GF-D8 (cell line): ENCODE data around the gene SH3RF1.
"Not testable (repeated sequence)": the region's sequence is repeated elsewhere in the genome, so short reads cannot be mapped to it uniquely, and the experiment has no call there.

ENCODE experiments used
- DNase-seq: peaks from one replicate; lab custom pipeline; 2025; lab: John Stamatoyannopoulos, UW

The SH3RF1 gene

DNA sequence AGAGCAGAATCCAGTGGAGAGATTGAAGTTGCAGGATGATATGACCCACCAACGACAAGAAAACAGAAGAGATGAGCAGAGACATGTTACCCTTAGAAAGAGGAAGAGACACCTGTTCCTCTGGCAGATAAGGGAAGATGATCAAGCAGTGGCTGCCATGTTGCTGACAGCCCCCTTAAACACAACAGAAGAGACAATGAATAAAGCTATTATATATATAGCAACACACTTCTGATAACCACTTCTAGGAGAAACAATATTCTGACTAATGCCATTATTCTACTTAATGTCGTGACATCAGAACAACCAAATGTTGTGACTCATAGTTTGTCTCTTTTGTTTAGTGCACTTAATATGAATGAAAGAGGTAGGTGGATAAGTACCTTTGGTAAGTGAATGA lies 44.9 kb downstream of the SH3RF1 start:
- no peak for DNase-seq

DNA sequence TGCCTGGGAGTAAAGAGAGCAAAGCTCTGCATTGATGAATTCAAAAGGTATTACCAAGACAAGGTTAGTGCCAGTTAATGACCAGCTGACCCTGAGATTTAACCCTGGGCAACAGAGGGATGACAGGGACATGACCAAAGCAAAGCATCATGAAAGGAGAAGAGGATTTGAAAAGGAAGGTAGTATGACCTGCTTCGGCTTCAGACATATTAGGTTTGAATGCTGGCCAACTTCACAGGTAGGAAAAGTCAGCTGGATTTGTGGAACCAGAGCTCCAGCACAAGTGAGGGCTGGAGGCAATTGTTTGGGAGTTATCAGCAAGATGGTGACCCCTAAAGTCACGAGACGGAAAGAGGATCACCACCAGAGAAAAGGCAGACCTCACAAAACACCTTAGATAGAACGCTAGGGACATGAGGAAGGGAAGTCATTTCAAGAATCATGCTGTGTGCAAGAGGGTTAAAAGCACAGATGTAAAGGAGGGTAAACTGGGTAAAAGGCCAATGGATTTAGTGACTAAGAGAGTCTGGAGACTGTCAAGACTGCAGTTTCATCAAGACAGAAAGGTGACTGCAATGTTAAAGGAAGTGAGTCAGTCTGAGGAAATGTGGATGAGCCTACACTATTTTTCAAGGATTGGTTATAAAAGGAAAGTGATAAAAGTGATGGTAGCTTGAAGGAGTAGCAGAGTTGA lies 45.6 kb downstream of the SH3RF1 start:
- DNase-seq = no peak

DNA sequence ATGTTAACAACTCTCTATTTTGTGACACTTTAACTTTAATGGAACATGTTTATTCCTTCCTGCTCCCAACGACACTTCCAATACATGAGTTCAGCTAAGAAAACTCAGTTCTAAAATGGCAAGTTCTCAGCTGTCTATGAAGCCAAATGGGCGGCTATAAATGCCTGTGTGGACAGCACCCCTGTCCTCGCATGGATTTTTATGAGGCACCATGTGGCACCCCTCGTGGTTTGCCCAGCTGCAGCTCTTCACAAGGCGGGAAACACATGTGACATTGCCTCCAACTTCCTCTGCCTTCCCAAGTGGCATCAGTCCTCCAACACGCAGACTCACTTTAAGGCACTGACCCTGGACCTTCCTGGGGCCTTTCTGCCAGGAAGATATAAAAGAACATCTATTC lies 48.0 kb downstream of the SH3RF1 start:
- DNase-seq = no peak

DNA sequence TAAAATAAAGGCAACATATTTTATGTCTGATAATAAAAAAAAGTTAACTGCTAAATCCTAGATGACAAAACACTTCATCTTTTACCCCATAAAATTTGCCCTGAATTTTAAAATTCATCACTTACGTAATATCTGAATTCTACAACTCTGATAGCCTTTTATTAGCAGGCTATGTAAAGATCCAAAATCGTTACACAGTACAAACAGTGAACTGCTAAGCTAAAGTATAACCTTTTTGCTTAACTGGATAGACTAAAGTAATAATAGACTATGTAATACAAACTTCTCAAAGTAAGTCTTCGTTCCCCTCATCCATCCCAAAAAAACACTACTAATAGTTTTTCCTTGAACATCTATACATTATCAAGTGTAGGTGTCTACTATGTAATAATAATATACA lies 49.1 kb downstream of the SH3RF1 start:
- no peak for DNase-seq

DNA sequence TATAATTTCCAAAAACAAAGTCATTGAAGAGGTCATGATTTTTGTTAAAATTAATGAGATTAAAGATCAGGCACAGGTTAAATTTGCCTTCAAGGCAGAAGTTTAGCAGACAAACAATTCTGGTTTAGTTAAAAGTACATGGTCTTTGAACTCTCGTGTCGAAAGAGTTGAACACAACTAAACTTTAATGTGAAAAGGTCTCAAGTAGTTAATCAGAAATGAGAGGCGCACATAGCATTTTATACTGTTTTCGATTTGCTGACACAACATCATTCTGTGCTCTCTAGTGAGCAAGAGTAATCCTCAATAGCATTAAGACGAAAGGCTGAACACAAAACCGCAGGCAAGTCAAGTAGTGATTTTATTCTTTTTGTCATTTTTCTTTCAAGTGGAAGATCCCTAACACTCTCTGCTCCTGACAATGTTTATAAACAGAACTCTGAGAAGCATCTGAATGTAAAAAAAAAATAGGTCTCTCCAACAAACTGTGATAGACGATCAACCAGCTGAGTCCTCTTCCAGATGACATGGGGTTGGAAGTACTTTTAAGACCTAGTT lies 49.8 kb downstream of the SH3RF1 start:
- no peak for DNase-seq

DNA sequence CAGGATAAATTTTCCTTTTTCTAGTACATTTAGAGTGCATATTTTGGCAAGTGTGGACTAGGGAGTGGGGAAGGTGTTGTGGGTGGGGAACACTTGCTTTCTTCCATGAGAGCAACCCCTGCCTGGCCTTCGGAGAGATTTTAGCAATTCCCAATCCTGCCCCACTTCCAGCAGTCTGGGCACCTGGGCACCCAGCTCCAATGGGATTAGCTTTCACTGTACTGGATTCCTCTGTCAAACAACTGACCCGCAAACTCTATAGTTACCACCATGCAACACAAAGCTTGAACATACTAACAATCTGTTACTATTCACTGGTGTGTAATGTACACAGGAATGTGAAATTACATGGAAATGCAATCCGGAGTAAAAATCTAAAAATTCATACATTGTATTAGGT lies 50.3 kb downstream of the SH3RF1 start:
- no peak for DNase-seq

DNA sequence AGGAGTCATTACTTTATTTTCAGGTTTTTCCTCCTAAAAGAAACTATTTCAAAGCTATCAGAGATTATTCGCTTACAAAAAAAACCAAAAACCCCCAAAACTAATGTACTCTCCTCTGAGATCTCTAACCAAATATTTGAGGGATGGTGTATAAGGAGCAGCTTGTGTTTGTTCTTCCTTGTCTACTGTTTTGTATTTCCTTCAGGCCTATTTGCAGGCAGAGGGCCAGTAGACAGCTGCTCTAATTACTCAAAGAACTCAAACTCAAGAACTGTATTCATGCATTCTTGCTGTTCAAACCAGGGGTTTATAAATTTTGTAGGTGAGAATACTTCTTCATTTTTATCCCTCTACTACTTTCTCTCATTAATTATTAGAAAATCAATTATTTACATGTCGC lies 51.3 kb downstream of the SH3RF1 start:
- DNase-seq = no peak

DNA sequence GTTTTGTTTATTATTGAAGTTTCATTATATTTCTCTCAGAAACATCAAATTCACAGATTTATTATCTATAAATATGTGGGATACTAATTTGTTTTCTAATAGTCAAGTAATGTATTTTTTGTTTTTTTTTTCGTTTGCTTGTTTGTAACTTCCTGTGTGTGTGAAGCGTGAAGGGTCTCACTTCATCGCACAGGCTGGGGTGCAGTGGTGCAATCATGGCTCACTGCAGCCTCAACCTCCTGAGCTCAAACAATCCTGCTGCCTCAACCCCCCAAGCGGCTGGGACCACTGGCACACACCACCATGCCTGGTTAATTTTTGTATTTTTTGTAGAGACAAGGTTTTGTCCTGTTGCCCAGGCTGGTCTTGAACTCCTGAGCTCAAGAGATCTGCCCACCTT lies 55.1 kb downstream of the SH3RF1 start:
- DNase-seq = no peak

DNA sequence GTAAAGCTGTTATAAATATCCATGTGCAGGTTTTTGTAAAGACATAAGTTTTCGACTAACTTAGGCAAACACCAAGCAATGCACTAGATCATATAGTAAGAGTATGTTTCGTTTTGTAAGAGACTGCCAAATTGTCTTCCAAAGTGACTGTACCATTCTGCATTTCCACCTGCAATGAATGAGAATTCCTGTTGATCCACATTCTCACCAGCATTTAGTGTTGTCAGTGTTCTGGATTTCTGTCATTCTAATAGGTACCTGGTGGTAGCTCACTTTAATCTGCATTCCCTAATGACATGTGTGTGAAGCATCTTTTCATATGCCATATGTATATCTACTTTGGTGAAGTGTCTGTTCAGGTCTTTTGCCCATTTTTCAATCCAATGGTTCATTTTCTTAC lies 57.8 kb downstream of the SH3RF1 start:
- DNase-seq = no peak

DNA sequence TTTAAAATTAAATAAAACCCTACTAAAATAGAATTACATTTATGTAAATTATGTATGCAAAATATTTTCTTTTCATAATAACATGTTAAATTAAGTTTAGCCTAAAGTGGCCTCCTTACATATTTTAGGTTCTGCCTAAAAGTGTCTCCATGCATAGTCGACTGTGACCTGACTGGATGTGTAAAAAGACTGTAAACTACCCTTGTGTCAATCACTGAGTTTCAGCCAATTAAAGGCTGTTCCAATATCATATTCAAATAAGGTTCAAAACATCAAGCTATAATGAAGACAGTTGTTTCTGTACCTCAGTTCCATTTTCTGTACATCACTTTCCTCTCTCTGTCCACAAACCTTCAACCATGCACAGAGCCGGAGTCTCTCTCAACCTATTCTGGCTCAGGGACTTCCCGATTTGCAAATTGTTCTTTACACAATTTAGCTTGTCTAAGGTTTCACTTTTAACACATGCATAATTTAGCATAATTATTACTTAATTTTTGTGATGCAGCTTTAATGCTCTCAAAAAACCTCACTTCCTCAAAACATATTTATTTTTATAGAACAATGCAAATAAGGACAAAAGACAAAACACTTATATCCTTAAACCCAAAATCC lies 60.1 kb downstream of the SH3RF1 start:
- DNase-seq = no peak

DNA sequence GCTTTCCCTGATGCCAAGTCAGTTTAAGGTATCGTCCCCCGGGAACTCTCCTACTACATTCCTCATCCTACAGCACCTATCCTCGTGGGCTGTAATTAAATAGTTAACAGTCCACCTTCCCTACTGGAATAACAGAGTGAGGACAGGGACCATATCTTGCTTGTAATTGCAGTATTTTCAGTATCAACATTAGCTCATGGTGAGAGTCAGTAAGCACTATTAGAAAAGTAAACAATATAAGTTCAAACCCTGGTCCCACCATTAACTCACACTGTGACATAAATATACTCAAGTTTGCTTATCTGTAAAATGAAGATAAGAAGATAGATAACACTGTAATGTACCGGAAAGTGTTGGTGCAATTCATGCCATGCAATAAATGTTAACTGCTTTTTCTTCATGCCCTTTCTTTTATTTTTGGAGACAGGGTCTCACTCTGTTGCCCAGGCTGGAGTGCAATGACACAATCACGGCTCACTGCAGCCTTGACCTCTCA lies 61.3 kb downstream of the SH3RF1 start:
- no peak for DNase-seq

DNA sequence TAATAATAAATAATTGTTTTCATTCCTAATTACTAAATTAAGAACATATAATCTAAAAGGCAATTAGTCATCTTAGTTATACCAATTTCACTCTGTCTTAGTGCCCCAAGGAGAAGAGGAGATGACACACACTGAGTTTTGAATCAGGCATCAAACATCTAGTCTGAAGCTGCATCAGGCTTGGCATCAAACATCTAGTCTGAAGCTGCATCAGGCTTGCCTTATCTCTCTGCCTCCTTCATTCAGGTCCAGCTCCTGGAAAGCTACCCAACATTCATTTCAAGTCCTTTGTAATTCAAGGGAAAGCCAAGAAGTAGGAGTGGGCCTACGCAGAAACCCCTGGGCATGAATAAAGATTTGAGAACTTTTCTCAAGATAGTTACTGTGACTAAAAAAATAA lies 62.2 kb downstream of the SH3RF1 start:
- DNase-seq = no peak

DNA sequence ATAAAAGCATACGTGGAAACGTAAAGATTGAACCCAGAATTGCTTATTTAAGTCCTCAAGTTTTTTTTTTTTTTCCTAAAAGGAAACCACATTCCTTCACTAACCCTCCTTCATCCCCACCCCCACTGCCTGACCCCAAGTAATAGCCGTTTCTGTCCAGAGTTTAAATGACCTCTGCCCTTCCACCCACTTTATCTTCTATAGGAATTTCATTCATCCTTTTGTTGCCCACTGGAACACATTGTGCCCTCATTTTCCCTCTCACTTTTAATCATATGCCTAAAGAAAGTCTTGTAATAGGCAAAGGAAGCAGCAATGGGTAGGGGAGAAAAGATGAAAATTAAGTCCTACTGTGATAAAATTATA lies 62.7 kb downstream of the SH3RF1 start:
- no peak for DNase-seq

DNA sequence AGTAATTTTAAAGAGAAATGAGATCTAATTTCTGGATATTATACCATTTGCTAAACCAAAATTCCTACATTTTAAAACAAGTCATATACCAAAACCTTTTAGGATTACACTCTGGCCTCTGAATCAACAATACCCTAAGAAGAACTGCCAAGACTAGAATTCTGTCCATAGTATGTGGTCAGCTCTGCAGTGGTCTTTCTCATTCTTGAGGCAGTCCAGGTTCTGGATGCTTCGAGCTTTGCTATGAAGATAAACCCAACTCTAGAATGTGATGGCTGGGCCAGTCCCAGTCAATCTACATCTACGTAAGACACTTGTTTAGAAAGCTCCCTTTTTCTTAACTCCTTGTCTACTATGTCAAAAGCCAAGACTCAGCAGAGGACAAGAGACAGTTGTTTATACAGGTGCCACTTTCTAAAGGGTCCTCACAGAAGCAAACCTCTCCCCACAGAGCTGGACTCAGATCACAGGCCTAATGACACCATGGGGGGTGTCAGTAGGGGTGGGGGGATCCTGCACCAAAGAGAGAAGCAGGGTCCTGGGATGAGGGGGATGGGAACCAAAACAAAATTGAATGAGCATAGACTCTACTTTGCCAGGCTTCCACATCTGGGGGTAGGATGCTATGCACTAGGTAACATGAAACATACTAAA lies 63.2 kb downstream of the SH3RF1 start:
- no peak for DNase-seq

DNA sequence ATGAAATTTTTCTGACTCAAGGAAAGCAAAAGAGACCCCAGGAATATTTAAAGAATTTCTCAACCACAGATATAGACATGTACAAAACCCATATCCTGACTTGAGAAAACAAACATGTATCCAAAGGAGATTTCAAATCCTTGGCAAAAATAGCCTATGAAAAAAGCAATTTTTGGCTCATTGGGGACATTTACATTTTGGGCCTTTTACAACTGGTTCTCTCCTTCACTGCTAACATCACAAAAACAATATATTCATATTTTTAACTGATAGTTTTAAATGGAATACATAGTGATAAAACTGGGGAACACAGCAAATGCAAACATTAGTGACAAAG lies 65.0 kb downstream of the SH3RF1 start:
- DNase-seq = no peak

DNA sequence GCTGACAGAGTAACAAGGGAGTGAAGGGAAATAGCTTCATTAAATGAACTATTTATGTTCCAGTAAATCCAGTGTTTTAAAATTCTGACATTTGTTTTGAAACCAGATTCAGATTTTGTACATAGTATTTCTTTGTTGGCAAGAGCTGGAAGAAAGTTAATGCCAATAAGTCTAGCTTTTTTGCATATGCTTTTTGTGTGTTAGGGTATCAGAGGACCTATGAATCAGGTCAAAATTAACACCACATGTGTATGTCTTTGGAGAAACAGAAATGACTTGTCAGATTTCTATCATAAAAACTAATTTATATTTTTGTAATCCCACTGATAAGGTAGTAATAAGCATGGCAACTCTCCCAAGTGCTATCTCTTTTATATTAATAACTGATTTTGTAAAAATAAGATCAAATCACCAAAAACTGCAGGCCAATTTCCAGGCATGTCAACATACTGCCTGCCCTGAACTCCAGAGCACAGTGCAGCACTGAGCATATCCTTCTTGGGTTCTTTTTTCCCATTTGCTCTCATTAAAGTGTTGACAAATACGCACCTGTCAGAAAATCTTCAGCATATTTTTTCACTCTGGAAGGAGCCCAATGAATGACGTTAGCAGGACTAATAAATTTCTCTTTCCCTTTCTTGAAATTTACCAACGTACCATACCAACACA lies 65.5 kb downstream of the SH3RF1 start:
- no peak for DNase-seq

DNA sequence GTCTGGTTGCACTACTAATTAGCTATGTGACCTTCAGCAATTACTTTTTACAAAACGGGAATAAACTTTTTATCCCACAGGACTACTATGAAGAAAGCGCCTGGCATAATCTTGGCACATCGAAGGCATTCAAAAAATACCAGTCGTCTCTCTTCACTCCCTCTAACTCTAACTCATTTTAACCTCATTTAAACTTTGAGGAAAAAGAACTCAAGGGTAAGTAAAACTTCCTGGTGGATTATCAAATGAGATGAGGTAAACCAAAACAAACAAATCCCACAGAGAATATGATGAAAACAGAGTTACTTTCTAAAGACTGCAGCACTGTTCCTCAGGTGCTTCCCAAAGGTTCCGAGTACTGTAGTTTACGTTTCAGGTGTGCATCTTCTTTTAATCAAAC lies 66.9 kb downstream of the SH3RF1 start:
- DNase-seq = no peak

DNA sequence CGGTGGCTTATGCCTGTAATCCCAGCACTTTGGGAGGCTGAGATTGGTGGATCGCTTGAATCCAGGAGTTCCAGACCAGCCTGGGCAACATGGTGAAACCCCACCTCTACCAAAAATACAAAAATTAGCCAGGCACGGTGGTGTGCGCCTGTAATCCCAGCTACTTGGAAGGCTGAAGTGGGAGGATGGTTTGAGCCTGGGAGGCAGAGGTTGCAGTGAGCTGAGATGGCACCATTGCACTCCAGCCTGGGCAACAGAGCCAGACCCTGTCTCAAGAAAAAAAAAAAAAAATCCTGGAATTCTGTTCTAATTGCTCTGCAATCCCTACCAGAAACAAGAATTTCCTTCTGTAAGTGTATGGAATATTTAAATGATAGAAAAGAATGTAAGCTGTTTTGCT lies 67.5 kb downstream of the SH3RF1 start:
- not testable (repeated sequence) for DNase-seq

DNA sequence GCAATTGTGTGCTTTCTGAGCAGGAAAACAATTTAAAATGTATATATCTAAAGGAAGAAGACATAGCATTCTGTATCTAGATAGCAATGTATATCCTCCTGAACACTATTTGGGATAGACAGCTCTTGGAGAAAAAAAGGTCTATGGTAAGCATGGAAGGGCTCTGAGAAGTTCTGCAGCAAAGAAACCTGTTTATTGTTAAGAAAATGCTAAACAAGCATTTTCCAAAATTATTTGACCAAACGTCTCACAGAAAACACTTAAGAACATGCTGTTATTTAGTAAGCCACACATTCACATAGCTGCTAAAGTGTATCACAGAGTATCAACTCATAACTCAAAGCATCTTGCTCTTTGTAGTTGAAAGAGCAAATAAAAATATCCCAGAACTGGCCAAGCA lies 67.9 kb downstream of the SH3RF1 start:
- DNase-seq = no peak

DNA sequence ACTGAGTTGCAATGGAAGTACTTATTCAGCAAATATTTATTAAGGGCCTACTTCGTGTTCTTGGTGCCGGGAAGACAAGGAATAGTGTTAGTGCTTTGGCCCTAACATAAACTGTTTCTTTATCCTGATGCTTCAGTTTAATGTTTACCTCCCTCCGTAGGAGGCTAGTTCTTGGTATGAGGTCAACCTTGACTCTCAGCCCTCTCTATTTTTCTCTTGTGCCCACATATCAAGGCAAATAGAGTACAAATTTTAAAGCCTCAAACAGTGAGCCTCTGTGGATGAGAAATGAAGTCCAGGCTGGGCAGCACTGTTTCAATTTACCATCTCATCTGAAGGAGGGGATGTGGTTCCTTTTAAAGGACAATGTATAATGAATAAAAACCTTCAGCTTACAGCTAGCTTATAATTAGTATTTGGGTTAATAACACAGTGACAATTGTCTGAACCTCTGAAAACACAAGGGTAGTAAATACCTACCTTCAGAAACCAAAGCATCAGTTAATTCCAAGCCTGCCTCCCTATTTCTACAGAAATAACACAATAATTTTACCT lies 68.5 kb downstream of the SH3RF1 start:
- no peak for DNase-seq

DNA sequence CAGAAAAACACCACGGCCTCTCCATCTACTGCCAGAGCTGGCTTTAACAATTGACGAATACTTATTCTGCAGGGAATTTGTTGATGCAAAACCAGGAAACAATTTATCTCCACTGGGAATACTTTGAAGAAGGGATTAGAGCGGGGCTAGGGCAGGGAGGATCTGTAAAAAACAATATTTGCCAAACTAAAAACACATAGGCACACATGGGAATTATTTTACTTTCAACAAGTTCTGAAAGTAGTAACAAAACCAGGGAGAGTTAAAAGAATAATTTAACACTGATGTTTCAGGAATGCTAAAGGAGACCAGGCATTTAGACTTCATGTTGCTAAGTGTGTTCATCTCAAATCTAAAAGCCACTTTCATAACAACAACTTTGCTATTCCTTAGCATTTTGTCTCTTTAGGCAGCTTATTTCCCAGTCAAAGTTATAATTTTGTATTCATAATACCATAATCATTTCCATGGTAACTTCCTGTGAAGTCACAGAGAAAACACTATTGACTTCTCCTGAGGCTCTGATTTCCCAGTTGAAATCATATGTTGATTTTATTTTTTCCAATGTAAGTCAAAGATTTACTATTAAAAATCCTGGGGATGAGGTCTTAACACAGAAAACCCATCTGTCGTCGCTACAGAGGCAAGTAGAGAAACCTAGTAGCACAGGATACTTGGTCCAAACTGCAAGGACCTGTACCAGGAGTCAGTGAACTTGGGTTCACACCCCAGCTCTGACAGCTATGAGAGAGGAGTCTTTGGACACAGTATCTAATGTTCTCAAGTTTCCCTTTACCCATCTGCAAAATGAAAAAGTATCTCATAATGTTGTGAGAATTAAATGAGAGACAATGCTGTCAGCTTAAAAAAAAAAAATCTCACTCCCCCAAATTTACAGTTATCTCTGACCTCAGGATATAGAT lies 69.3 kb downstream of the SH3RF1 start:
- DNase-seq = no peak
